Liver (tissue), 9 donors: ENCODE data around the gene DIP2C. TPM values are rescaled to one million over a fixed set of nuclear protein-coding genes. Genes with fewer than 3 reads are reported as not detected.

ENCODE experiments used
- DNase-seq: peaks from one replicate; pipeline ENCODE4 v3.0.0-alpha.2; 2017; ENCODE audit warnings: low spot score
- H3K27ac ChIP-seq, 2 donors: one replicate each; pipeline ENCODE4 v1.7.0; 2013; ENCODE audit warnings: inconsistent platforms in 2 of 2, low read length in 2 of 2, control low read depth in 1 of 2, low read depth in 1 of 2, mild to moderate bottlenecking in 1 of 2
- H3K27me3 ChIP-seq, 4 donors: one replicate each; pipeline versions ENCODE4 v1.6.1 to v1.7.0; 2013; ENCODE audit warnings: low read length in 3 of 4, inconsistent platforms in 1 of 4, mild to moderate bottlenecking in 1 of 4, moderate library complexity in 1 of 4; ENCODE audit not compliant: control insufficient read depth in 4 of 4, insufficient read depth in 4 of 4
- H3K36me3 ChIP-seq, 4 donors: one replicate each; pipeline versions ENCODE4 v1.6.1 to v1.7.0; 2013; ENCODE audit warnings: low read length in 3 of 4, mild to moderate bottlenecking in 3 of 4, low read depth in 1 of 4, moderate library complexity in 1 of 4; ENCODE audit not compliant: control insufficient read depth in 4 of 4, insufficient read depth in 3 of 4
- H3K4me1 ChIP-seq, 4 donors: one replicate each; pipeline versions ENCODE4 v1.6.1 to v1.7.0; 2013; ENCODE audit warnings: low read length in 3 of 4, mild to moderate bottlenecking in 3 of 4, moderate library complexity in 1 of 4; ENCODE audit not compliant: control insufficient read depth in 4 of 4, insufficient read depth in 4 of 4
- H3K4me3 ChIP-seq, 3 donors: one replicate each; pipeline versions ENCODE4 v1.6.1 to v1.7.0; 2013; ENCODE audit warnings: low read length in 3 of 3, control low read depth in 1 of 3, low read depth in 1 of 3, mild to moderate bottlenecking in 1 of 3
- H3K9ac ChIP-seq, 2 donors: one replicate each; pipeline ENCODE4 v1.7.0; 2013; ENCODE audit warnings: low read length in 2 of 2, mild to moderate bottlenecking in 2 of 2, moderate library complexity in 2 of 2, control low read depth in 1 of 2, low read depth in 1 of 2
- H3K9me3 ChIP-seq, 4 donors: one replicate each; pipeline versions ENCODE4 v1.6.1 to v1.7.0; 2013; ENCODE audit warnings: low read length in 3 of 4; ENCODE audit not compliant: control insufficient read depth in 4 of 4
- EGR1 ChIP-seq, 2 donors: IDR thresholded peaks; 2 replicates each; pipeline ENCODE4 v1.6.1; 2016 to 2018; ENCODE audit warnings: antibody characterized with exemption in 2 of 2, low read depth in 2 of 2
- GABPA ChIP-seq, 2 donors: IDR thresholded peaks in 1 of 2; conservative IDR thresholded peaks in 1 of 2; 2 replicates each; pipeline ENCODE4 v1.6.1; 2016; ENCODE audit warnings: antibody characterized with exemption in 2 of 2, mild to moderate bottlenecking in 1 of 2, moderate library complexity in 1 of 2
- HNF4G ChIP-seq: IDR thresholded peaks from 2 replicates; pipeline ENCODE4 v1.6.1; 2016; ENCODE audit warnings: antibody characterized with exemption
- JUND ChIP-seq, 2 donors: IDR thresholded peaks; 2 replicates each; pipeline ENCODE4 v1.6.1; 2016; ENCODE audit warnings: antibody characterized with exemption in 2 of 2
- NR2F2 ChIP-seq: IDR thresholded peaks from 2 replicates; pipeline ENCODE4 v1.6.1; 2016; ENCODE audit warnings: antibody characterized with exemption
- RXRA ChIP-seq, 2 donors: IDR thresholded peaks; 2 replicates each; pipeline ENCODE4 v1.6.1; 2017 to 2018; ENCODE audit warnings: antibody characterized with exemption in 2 of 2, mild to moderate bottlenecking in 1 of 2
- TAF1 ChIP-seq: conservative IDR thresholded peaks from 2 replicates; pipeline ENCODE4 v1.6.1; 2016; ENCODE audit warnings: antibody characterized with exemption, mild to moderate bottlenecking
- YY1 ChIP-seq: IDR thresholded peaks from 2 replicates; pipeline ENCODE4 v1.6.1; 2016; ENCODE audit warnings: antibody characterized with exemption, mild to moderate bottlenecking
- WGBS: extraction: QIAGEN DNeasy Blood & Tissue Kit; methylation state at CpG from one replicate; pipeline ENCODE4 v1.1.7; 2013; 5-methylcytosine and 5-hydroxymethylcytosine counted together
- polyA plus RNA-seq, 2 donors: library from polyadenylated mRNA; stranded (reverse) in 1 of 2; unstranded in 1 of 2; fragments of 200-250 nt in 1 of 2; fragments of >200 nt in 1 of 2; fragmentation: Nextera tagmentation in 1 of 2; extraction: Ambion mirVana in 1 of 2; gene quantifications; one replicate each; pipeline versions ENCODE4 v1.2.1 to v1.2.3, GENCODE V29; 2013 to 2015
- total RNA-seq, 2 donors: library from RNA; depleted of rRNA; stranded (reverse); fragments of >200 nt; gene quantifications; one replicate each; pipeline ENCODE4 v1.2.3, GENCODE V29; 2014
- TF ChIP-seq, protein P1 (sequence below): IDR thresholded peaks from 2 replicates; pipeline ENCODE4 v1.6.1; 2016; ENCODE audit warnings: antibody characterized with exemption
- TF ChIP-seq, protein P2 (sequence below): IDR thresholded peaks from 2 replicates; pipeline ENCODE4 v1.6.1; 2016; ENCODE audit warnings: antibody characterized with exemption, mild to moderate bottlenecking
- TF ChIP-seq, protein P3 (sequence below): IDR thresholded peaks from 2 replicates; pipeline ENCODE4 v1.6.1; 2016; ENCODE audit warnings: antibody characterized with exemption
- TF ChIP-seq, protein P4 (sequence below): IDR thresholded peaks from 2 replicates; pipeline ENCODE4 v1.6.1; 2016; ENCODE audit warnings: antibody characterized with exemption
- TF ChIP-seq, protein P5 (sequence below): fragments of 150-350 bp; IDR thresholded peaks from 2 replicates; pipeline ENCODE4 v1.5.1; 2017; ENCODE audit warnings: improper control_type of control experiment, low read depth, low read length; ENCODE audit not compliant: missing input control
- donor health status: healthy.
- donor health status: healthy.
- donor health status: healthy.
- donor health status: healthy.
- donor health status: healthy.

The DIP2C gene
- total and polyA plus RNA-seq, 4 donors = 4.2 to 12.2 (median 5.7) TPM

DNA sequence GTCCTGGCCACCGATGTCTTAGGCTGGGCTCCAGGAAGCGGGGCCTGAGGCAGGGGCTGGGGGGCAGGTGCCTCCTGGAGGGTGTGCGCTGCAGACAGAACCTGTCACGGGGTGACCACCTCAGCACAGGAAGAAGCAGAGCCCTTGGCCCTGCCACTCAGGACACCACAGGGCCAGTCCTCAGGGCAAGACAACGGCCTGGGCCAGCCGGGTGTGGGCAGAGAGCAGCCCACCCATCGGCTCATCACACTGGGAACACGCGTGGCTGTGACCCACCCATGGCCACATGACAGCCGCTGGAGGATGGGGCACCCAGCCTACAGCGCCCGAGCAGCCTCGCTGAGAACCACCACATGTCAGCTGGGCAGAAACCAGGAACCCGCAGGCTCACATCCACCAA lies 5.9 kb upstream of the DIP2C start:
- no peak for DNase-seq
- H3K4me1 ChIP-seq = peaks cover 0 to 2% (median under 1%) of the 10 kb centered on the region in 4 donors
- 95% methylated on average over 14 of the region's 14 CpGs for WGBS
- no peaks in the 10 kb centered on the region for H3K9me3 ChIP-seq
- TF ChIP-seq NR2F2 = no peak
- TF ChIP-seq EGR1 (IDR thresholded peaks at IDR 0.05; ENCODE audit: low read depth in 2 of 2) = no peak
- no peak for TF ChIP-seq GABPA (IDR thresholded peaks at IDR 0.05 in 1 of 2, conservative IDR thresholded peaks at IDR 0.05 in 1 of 2)
- no peak for TF ChIP-seq RXRA (IDR thresholded peaks at IDR 0.05)
- TF ChIP-seq, protein P1, sequence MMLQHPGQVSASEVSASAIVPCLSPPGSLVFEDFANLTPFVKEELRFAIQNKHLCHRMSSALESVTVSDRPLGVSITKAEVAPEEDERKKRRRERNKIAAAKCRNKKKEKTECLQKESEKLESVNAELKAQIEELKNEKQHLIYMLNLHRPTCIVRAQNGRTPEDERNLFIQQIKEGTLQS = no peak
- TF ChIP-seq HNF4G = no peak
- TF ChIP-seq, protein P2, sequence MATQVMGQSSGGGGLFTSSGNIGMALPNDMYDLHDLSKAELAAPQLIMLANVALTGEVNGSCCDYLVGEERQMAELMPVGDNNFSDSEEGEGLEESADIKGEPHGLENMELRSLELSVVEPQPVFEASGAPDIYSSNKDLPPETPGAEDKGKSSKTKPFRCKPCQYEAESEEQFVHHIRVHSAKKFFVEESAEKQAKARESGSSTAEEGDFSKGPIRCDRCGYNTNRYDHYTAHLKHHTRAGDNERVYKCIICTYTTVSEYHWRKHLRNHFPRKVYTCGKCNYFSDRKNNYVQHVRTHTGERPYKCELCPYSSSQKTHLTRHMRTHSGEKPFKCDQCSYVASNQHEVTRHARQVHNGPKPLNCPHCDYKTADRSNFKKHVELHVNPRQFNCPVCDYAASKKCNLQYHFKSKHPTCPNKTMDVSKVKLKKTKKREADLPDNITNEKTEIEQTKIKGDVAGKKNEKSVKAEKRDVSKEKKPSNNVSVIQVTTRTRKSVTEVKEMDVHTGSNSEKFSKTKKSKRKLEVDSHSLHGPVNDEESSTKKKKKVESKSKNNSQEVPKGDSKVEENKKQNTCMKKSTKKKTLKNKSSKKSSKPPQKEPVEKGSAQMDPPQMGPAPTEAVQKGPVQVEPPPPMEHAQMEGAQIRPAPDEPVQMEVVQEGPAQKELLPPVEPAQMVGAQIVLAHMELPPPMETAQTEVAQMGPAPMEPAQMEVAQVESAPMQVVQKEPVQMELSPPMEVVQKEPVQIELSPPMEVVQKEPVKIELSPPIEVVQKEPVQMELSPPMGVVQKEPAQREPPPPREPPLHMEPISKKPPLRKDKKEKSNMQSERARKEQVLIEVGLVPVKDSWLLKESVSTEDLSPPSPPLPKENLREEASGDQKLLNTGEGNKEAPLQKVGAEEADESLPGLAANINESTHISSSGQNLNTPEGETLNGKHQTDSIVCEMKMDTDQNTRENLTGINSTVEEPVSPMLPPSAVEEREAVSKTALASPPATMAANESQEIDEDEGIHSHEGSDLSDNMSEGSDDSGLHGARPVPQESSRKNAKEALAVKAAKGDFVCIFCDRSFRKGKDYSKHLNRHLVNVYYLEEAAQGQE = no peak
- TF ChIP-seq, protein P3, sequence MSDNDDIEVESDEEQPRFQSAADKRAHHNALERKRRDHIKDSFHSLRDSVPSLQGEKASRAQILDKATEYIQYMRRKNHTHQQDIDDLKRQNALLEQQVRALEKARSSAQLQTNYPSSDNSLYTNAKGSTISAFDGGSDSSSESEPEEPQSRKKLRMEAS = no peak
- no peak for TF ChIP-seq YY1
- H3K9ac ChIP-seq = no peak overlapping the region
- no peaks in the 10 kb centered on the region for H3K27me3 ChIP-seq
- H3K27ac ChIP-seq = no peak overlapping the region
- no peak overlapping the region for H3K4me3 ChIP-seq
- H3K36me3 ChIP-seq = no peaks in the 10 kb centered on the region

DNA sequence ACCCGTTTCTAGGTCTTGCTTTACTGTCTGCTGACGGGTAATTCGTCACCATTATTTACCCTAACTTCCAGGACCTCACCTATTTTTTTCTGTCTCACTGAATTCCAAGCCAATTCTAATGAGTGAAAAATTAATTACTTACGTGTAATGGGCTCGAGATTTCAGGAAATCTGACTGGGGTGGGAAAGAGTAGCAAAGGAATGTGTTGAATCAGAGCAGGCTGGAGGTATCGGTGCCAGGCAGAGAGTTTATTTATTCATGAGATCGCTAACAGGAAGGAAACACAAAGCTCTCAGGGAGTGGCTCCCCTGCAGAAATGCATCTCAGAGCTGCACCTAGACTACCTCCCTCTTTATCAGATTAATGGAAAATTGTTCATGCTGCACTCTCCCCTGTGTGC lies 4.0 kb upstream of the DIP2C start:
- no peaks in the 10 kb centered on the region for H3K36me3 ChIP-seq
- H3K4me1 ChIP-seq = peaks cover 0 to 6% (median 3%) of the 10 kb centered on the region in 4 donors
- no peaks in the 10 kb centered on the region for H3K27me3 ChIP-seq
- no peaks in the 10 kb centered on the region for H3K9me3 ChIP-seq
- TF ChIP-seq TAF1 = no peak
- no peak for TF ChIP-seq JUND (IDR thresholded peaks at IDR 0.05)
- TF ChIP-seq, protein P4, sequence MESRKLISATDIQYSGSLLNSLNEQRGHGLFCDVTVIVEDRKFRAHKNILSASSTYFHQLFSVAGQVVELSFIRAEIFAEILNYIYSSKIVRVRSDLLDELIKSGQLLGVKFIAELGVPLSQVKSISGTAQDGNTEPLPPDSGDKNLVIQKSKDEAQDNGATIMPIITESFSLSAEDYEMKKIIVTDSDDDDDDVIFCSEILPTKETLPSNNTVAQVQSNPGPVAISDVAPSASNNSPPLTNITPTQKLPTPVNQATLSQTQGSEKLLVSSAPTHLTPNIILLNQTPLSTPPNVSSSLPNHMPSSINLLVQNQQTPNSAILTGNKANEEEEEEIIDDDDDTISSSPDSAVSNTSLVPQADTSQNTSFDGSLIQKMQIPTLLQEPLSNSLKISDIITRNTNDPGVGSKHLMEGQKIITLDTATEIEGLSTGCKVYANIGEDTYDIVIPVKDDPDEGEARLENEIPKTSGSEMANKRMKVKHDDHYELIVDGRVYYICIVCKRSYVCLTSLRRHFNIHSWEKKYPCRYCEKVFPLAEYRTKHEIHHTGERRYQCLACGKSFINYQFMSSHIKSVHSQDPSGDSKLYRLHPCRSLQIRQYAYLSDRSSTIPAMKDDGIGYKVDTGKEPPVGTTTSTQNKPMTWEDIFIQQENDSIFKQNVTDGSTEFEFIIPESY = no peak
- TF ChIP-seq, protein P5, sequence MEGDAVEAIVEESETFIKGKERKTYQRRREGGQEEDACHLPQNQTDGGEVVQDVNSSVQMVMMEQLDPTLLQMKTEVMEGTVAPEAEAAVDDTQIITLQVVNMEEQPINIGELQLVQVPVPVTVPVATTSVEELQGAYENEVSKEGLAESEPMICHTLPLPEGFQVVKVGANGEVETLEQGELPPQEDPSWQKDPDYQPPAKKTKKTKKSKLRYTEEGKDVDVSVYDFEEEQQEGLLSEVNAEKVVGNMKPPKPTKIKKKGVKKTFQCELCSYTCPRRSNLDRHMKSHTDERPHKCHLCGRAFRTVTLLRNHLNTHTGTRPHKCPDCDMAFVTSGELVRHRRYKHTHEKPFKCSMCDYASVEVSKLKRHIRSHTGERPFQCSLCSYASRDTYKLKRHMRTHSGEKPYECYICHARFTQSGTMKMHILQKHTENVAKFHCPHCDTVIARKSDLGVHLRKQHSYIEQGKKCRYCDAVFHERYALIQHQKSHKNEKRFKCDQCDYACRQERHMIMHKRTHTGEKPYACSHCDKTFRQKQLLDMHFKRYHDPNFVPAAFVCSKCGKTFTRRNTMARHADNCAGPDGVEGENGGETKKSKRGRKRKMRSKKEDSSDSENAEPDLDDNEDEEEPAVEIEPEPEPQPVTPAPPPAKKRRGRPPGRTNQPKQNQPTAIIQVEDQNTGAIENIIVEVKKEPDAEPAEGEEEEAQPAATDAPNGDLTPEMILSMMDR = no peak
- DNase-seq = no peak
- 36% methylated on average over 7 of the region's 7 CpGs for WGBS
- H3K9ac ChIP-seq = no peak overlapping the region
- no peak overlapping the region for H3K27ac ChIP-seq
- no peak overlapping the region for H3K4me3 ChIP-seq
